SKM-1 treated with dmso at 0.1 percent for 144 hours (cell line): Measurements from ENCODE around the gene FURIN.
"Not testable (repeated sequence)": the region's sequence is repeated elsewhere in the genome, so short reads cannot be mapped to it uniquely, and the experiment has no call there.

Source experiments
- DNase-seq: peaks from one replicate; lab custom pipeline; 2025; ENCODE audit not compliant: unreplicated experiment; lab: John Stamatoyannopoulos, UW

FURIN gene

DNA sequence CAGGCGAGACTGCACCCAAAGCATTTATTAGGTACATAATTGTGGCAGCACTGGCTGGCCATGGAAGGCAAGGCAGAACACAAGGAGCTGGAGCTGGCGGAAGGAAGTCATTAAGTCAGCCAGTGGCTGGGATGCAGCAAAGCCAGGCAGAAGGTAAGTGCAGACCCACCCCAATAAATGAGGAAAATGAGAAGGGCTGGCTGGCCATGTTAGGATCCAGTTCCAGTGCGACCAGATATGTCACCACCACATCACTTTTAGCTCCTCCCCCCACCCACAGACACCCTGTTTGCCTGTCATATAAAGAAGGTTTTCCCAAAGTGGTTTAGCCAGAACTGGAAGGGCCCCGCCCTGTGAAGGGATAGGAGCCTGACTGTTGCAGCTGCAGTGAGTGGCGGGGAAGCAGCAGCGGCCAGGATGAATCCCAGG lies at the start of gene FURIN:
TSS of gene FURIN (plus strand) at position 328 of the 429 bp plus-strand sequence. CDS start 7,153 bp downstream, outside the sequence.
- no peak for DNase-seq

DNA sequence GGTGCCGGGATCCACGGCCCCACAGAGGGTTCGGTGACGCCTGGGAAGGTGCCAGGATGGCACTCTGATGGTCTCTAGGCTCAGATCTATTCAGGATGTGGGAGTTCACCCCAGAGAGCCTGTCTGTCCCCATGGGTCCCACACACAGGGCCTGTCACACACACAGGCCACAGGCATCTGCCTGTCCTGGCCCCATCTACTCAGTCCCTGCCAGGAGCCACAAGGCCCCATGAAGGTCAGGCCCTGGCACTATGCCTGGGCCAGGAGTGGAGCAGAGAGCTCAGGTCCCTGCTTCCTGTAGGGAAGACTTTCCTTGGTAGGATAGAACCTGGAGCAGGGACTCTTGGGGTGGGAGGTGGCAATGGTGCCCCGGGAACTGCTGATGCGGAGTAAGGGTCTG lies 49.0 kb upstream of the FURIN start:
- DNase-seq = no peak

DNA sequence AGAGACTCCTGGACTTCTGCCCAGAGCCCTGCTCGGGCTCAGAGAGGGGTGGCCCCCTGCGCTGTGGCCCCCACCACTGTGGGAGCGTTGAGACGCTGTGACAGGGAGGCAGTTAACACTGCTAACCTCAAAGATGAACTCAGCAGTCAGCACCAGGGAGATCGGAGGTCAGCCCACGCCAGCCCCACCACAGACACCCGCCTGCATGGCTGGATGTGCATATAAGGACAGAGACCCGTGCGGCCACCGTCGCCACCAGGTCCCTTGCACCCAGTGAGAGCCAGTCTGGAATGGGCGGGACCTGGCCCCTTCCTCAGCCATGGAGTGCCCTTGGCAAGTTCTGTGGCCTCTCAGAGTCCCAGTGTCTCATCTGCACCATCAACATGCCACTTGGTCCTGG lies 48.5 kb upstream of the FURIN start:
- DNase-seq = no peak

DNA sequence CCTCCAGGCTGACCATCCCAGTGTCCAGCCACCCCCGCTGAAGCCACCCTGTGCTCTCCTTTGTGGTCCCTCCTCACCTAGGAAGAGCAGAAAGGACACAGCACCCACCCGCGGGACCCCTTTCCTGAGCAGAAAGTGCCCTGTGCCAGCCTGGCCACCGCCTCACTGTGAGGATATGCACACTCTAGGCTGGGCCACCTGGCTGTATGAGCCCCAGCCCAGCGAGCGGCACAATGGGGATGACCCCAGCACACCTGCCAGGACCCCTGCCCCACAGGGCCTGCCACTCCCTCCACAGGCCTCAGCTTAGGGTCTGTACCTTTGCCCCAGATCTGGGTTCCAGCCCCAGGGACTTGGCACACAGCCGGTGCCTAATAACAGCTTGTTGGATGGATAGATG lies 47.9 kb upstream of the FURIN start:
- no peak for DNase-seq

DNA sequence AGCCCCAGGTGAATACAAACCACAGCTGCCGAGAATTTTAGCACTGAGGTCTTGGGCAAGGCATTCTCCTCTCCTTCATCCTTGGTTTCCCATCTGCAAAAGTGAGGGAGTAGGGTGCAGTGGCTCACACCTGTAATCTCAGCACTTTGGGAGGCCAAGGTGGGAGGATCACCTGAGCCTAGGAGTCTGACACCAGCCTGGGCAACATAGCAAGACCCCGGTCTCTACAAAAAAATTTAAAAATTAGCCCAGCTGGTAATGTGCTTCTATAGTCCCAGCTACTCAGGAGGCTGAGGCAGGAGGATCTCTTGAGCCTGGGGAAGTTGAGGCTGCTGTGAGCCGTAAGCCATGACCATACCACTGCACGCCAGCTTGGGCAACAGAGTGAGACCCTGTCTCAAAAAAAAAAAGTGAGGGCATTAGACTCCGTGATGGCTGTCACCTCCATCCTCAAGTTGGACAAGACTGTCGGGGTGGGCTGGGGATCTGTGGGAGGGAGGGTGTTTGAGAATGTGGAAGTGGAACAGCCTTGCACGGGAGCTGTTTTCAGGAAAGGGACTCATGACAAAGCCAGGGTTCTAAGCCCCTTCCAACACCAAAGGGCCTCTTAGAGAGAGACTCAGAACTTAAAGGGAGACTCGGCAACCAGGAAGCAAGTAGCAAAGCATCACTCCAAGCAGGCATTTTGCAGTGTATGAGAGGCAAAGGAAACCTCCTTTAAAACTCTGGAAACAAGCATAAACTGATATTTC lies 46.0 kb upstream of the FURIN start:
- no peak for DNase-seq

DNA sequence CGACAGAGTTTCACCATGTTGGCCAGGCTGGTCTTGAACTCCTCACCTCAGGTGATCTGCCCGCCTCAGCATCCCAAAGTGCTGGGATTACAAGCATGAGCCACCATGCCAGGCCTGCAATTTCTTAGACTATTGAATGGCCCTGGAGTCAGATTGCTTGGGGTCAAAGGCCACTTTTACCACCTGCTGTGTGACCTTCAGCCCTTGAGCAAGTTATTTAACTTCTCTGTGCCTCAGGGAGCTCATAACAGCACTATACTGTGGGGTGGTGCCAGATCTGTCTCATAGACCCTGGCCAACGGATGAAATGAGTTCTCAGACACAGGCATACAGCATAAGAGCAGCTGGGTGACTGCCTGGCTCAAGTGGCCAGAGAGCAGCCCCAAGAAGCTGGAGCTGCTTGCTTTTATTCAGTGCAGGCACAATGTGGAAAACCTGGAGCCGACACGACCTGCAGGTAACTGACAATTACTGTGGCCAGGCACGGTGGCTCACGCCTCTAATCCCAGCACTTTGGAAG lies 44.9 kb upstream of the FURIN start:
- DNase-seq = no peak

DNA sequence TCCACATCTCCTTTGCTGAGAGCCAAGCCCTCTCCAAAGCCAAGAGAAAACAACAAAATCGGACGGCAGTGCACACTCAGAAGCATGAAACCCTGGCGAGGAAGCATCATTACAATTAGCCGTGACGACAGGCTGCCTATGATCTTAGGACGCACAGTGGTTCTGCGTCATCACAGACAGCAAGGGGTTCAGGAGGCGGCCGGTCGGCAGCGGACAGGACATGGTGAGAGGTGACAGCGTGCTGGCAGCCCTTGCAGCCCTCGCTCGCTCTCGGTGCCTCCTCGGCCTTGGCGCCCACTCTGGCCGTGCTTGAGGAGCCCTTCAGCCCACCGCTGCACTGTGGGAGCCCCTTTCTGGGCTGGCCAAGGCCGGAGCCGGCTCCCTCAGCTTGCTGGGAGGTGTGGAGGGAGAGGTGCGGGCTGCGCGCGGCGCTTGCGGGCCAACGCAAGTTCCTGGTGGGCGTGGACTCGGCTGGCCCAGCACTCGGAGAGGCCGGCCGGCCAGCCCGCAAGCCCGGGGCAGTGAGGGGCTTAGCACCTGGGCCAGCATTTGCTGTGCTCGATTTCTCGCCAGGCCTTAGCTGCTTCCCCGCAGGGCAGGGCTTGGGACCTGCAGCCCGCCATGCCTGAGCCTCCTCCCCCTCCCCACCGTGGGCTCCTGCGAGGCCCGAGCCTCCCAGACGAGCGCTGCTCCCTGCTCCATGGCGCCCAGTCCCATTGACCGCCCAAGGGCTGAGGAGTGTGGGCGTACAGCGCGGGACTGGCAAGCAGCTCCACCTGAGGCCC lies 43.1 kb upstream of the FURIN start:
- not testable (repeated sequence) for DNase-seq

DNA sequence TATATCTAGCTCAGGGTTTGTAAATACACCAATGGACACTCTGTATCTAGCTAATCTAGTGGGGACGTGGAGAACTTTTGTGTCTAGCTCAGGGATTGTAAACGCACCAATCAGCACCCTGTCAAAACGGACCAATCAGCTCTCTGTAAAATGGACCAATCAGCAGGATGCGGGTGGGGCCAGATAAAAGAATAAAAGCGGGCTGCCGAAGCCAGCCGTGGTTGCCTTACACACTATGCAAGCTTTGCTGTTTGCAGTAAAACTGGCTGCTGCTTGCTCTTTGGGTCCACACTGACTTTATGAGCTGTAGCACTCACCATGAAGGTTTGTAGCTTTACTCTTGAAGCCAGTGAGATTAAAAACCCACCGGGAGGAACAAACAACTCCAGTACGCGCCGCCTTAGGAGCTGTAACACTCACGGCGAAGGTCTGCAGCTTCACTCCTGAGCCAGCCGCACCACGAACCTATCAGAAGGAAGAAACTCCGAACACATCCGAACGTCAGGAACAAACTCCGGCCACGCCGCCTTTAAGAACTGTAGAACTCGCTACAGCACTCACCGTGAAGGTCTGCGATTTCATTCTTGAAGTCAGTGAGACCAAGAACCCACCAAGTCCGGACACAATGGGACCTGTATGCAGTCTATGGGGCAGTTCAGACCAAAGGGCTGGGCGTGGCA lies 42.0 kb upstream of the FURIN start:
- not testable (repeated sequence) for DNase-seq

DNA sequence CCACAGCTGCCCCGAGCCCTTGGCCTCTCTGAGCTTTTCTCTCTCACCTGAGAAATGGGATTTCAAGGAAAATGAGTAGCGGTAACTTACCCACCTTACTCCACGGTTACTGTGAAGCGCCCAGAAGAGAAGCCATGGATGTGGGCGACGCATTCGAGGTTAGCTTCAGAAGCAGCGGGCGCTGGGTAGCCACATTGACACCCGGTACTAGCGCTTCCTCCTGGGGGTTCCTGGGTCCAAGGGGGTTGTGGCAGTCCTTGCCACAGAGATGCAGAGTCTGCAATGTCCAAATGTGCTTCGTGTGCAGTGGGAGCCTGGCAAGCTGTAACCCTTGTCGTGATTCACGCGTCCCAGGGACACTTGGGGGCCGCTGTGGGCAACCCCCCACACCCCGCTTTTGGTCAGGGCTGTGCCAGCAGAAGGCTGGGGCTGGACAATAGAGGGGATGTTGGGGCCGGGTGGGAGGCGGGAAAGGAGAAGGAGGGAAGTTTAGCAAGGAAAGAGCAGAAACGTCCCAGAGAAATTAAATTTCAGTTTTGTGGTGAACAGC lies 41.4 kb upstream of the FURIN start:
- DNase-seq = no peak

DNA sequence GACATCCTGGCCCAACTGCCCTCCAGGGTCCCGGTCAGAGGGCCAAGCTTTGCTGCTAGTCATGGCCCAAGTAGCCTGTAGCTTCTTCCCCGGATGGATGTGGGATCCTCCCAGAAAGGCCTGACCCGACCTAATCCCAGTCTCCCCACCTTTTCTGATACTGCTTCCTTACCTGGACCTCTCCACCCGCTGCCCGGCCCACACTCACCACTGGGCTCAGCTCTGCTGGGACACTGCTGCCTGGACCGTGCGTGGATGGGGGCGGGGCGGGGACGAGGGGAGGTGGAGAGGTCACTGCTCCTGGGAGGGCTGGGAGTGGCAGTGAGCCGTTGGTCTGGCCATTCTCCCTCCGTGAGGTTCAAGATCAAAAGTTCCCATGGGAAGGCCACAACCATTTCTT lies 40.3 kb upstream of the FURIN start:
- DNase-seq = no peak

DNA sequence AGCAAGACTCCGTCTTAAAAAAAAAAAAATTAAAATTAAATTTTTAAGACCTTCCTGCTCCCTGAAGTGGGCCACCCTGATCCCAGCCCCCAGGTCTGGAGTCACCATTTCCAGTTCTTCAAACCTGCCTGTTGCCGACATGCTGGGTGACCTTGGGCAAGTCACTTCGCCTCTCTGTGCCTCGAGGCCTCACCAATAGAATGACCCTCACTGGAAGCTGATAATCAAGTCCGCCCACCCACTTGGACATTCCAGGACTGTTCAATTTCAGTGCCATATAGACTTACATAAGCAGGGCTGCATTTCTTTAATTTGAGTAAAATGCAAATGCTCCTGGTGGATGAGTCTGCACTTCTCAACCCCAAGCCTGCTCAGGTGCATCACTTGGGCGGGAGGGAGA lies 39.3 kb upstream of the FURIN start:
- no peak for DNase-seq

DNA sequence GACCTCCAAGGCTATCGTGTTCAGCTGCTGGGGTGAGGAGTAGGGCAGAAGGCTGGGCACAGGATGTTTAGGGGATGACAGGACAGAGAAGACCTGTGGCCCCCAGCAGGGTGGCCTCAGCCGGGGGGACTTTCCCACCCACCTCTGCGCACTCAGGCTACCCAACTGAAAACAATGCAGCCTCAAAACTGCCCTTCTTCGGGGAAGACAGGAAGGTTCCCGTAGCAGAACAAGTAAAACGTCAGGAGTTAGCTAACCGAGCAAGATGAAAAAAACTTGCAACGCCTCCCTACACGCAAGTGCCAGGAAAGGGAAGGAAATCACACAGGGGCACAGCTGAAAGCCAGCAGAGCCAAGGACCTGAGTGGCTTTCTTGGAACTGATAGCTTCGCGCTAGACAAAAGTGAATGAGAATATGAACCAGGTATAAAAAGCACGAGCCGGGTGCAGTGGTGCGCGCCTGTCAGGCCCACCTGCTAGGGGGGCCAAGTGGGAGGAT lies 38.4 kb upstream of the FURIN start:
- DNase-seq = peak; percentile 63

DNA sequence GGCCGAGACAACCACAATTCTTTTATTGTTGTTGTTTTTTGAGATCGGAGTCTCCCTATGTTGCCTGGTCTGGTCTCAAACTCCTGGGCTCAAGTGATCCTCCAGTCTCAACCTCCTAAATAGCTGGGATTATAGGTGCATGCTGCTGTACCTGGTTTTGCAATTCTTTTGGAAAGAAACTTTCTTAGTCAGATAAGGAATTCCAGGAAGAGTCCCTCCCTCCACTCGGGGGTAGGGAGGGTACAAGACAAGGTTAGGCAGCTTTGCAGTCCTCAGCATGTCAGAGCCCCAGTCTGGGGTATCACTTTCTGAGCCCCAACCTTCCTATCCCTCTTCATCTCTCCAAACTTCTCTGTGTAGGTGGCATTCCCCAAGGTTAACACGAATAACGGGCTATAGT lies 33.8 kb upstream of the FURIN start:
- no peak for DNase-seq

DNA sequence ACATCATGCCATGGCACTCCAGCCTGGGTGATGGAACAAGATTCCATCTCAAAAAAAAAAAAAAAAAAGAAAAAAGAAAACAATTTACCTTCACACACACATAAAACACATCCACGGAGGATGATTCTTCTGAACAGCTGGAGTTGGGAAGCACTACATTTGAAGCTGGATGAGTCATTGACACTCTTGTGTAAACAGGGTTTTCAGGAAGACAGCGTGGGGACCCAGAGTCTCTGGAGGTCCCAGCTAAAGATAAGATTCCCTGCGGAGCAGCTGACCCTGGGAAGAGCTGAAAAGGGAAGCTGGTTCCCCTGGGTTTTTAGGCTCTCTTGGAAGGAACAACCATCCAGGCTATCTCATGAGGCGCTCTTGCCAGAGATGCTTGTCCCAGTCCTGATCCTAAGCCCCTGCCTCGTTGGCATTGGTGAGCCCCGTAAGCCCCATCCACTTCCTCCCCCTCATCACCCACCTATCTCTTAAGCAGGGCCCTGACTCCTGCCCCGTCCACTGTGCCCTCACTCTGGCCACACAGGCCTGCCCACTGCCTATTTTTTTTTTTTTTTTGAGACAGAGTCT lies 32.0 kb upstream of the FURIN start:
- no peak for DNase-seq

DNA sequence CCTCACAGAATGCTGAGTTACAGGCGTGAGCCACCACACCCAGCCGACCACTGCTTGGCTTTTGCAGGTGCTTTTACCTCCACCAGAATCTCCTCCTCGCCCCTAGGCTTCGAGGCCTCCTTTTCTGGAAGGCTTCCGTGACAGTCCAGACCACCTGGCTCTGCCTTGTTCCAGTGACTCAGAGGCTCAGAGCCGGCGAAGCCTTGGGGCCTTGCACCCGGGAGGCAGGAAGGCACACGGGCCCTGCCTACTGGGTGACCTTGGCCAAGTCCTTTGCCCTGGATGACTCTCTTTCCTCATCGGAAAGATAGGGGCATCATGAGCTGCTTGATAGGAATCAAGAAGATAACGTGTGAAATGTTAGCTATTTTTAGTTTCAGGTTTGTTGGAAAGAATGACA lies 31.3 kb upstream of the FURIN start:
- DNase-seq = no peak

DNA sequence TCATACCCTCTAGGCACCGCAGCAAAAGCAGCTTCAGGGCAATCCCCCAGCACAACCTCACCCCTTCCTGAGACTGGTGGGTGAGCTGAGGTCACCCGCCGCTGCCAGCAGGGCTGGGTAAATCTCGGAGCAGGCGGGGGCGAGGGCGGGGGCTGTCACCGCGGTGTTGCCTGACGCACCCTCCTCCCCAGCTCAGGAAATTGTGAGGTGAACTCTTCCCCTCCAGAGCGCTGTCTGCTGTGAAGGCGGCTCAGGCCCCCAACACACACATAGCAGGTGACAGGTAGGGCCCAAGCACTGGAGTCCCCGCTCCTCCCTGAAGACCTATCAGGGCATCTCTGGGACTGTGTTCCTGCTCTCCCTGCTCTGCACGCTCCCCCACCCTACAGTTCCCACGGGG lies 30.2 kb upstream of the FURIN start:
- no peak for DNase-seq

DNA sequence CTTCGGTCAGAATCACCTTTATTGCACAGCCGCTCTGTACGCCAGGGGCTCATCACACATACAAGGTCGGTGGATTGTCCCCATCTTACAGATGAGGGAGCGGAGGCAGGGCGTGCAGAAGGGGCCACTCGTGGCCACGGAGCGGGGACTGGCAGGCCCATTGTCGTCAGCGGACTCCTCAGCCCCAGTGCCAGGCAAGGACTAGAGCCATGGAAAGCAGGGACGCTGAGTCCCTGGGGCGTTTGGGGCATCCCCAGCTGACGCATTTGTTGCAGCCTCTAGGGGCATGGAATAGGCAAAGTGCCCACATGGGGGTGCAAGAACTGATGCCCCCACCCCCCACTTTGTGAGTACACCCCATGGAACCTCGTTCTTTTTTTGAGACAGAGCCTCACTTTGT lies 29.8 kb upstream of the FURIN start:
- DNase-seq = no peak

DNA sequence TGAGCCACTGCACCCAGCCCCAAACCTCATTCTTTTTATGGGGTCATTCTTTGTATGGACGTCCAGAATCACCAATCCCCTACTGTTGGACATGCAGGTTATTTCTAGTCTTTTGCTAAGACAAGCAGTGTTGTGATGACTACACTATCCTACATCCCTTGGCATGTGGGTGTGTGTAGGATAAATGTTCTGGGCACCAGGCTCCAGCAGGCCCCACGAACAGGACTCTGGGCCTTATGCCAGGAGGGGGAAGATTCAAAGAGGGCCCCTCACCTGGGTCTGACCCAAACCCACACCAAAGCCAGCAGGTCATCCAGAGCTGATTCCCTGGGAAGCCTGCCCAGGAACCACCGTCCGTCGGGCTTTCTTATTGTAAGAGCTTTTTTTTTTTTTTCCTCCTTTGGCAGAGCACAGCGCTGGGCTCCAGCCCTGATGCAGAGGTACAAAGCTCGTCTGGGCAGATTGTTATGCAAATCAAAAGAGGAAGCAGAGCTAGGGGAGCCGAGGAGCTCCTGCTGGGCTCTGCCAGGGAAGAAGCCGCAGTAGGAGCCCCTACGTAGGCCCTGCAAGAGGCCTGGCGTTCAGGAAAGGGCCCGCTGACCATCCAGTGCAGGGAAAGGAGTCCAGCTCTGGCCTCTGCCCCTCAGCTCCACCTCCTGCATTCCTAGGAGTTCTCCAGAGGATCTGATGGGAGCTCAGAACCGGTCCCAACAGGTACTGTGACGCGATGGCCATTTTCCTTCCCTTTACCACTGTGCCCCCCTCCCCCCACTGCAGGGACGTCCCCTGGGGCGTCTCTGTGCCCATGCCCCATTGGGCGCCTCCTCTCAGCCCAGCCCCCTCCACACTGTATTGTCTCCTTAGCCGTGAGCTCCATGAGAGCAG lies 29.0 kb upstream of the FURIN start:
- peak; percentile 84 for DNase-seq

DNA sequence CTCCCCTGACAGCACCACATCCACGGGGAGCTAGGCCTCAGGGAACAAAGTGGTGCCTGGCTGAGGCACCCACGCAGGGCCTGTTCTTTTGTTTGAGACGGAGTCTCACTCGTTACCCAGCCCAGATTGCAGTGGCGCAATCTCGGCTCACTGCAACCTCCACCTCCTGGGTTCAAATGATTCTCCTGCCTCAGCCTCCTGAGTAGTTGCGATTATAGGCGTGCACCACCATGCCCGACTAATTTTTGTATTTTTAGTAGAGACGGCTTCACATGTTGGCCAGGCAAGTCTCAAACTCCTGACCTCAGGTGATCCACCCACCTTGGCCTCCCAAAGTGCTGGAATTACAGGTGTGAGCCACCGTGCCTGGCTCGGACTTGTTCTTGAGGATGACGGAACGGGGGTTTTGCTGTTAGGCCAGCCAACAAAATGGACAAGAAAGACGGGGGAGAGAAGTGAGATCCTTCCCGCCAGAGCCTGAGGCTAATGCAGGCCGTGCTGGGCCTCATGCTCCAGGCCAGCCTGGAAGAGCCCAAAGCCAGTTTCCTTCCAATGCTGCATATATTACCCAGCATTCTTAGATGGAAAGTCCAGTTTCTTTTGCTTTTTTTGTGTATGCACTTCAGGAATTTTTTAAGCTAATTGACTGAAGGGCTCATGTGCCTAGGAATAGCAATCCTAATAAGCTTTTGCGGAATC lies 28.1 kb upstream of the FURIN start:
- DNase-seq = no peak
